Vagina (tissue), 2 donors: Measurements from ENCODE around the gene SGIP1.

Experiments used
- POLR2AphosphoS5 ChIP-seq, 2 donors: sonication (generic); formaldehyde crosslinking; IDR thresholded peaks; one replicate each; pipeline ENCODE4 v1.9.0; 2017; ENCODE audit warnings: antibody characterized with exemption in 2 of 2, mild to moderate bottlenecking in 2 of 2, low read depth in 1 of 2; ENCODE audit not compliant: insufficient read depth in 1 of 2
- TF ChIP-seq, protein P1 (sequence below), 3 experiments: fragments of 450-650 bp in 2 of 3; fragments of 200-600 bp in 1 of 3; sonication (generic) in 1 of 3; IDR thresholded peaks; one replicate each; pipeline ENCODE4 v1.5.1; 2017 to 2019; ENCODE audit warnings: antibody characterized with exemption in 3 of 3, mild to moderate bottlenecking in 2 of 3, moderate library complexity in 2 of 3

DNA sequence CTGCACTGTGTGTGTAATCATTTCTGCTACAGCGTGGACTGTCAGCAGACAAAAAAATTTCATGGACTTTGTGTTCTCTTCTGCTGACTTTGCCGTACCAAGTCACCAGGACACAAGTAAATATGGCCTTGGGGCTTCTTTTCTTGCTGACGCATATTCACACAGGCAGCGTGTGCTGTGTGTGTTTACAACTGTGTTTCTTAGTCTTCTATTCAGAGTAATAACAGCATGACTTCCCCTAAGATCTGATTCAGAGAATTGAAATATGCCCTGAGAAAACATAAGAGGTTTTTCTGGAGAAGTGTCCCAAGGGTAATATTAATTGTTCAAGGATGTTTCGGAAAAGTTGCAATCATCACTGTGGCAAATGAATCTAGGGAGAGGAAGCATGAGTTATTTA, 171.2 kb downstream of the SGIP1 start:
- TF ChIP-seq, protein P1, sequence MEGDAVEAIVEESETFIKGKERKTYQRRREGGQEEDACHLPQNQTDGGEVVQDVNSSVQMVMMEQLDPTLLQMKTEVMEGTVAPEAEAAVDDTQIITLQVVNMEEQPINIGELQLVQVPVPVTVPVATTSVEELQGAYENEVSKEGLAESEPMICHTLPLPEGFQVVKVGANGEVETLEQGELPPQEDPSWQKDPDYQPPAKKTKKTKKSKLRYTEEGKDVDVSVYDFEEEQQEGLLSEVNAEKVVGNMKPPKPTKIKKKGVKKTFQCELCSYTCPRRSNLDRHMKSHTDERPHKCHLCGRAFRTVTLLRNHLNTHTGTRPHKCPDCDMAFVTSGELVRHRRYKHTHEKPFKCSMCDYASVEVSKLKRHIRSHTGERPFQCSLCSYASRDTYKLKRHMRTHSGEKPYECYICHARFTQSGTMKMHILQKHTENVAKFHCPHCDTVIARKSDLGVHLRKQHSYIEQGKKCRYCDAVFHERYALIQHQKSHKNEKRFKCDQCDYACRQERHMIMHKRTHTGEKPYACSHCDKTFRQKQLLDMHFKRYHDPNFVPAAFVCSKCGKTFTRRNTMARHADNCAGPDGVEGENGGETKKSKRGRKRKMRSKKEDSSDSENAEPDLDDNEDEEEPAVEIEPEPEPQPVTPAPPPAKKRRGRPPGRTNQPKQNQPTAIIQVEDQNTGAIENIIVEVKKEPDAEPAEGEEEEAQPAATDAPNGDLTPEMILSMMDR (IDR thresholded peaks at IDR 0.05) = no peak
- no peak for TF ChIP-seq POLR2AphosphoS5 (IDR thresholded peaks at IDR 0.05; ENCODE audit: insufficient read depth in 1 of 2, low read depth in 1 of 2)
